Naive thymus-derived CD4-positive, alpha-beta T cell (primary cell): ENCODE measurements around the gene NT5C3B. TPM values are rescaled to one million over a fixed set of nuclear protein-coding genes. Genes with fewer than 3 reads are reported as not detected.

Experiments
- ATAC-seq: fragments of 150-1000 bp; cut with Tn5 transposase; 2 replicates; pipeline ENCODE4 v1.10.0; 2021; ENCODE audit warnings: mild to moderate bottlenecking, moderate library complexity
- CTCF ChIA-PET: fragments of 350-600 bp; sonication (Branson Sonifier 250); formaldehyde crosslinking; loops from one replicate; lab custom pipeline; 2021; ENCODE audit warnings: antibody characterized with exemption; lab: Charles Lee
- POLR2A ChIA-PET: fragments of 350-600 bp; sonication (Branson Sonifier 250); formaldehyde crosslinking; loops from one replicate; lab custom pipeline; 2021; ENCODE audit warnings: antibody characterized with exemption, inconsistent platforms; lab: Charles Lee
- DNase-seq, 9 donors: peaks; one replicate each; pipeline versions ENCODE4 v3.0.0 to v3.0.0-alpha.2; 2020 to 2022; ENCODE audit warnings: mixed read lengths in 1 of 9
- H3K27ac ChIP-seq: one replicate; pipeline ENCODE4 v1.7.0; 2013; ENCODE audit warnings: mild to moderate bottlenecking, low read depth, low read length, moderate library complexity
- H3K27me3 ChIP-seq, 2 donors: one replicate each; pipeline ENCODE4 v1.7.0; 2013; ENCODE audit warnings: low read length in 2 of 2, mild to moderate bottlenecking in 2 of 2, moderate library complexity in 2 of 2; ENCODE audit not compliant: control insufficient read depth in 2 of 2, insufficient read depth in 2 of 2
- H3K36me3 ChIP-seq, 3 experiments: 1 replicate in 2 of 3; 2 replicates in 1 of 3; pipeline ENCODE4 v1.7.0; 2013; ENCODE audit warnings: low read length in 3 of 3, mild to moderate bottlenecking in 3 of 3, moderate library complexity in 1 of 3; ENCODE audit not compliant: insufficient read depth in 3 of 3, control insufficient read depth in 2 of 3
- H3K4me1 ChIP-seq, 2 donors: one replicate each; pipeline ENCODE4 v1.7.0; 2013; ENCODE audit warnings: low read length in 2 of 2, mild to moderate bottlenecking in 2 of 2, moderate library complexity in 1 of 2; ENCODE audit not compliant: control insufficient read depth in 2 of 2, insufficient read depth in 2 of 2
- H3K4me3 ChIP-seq: 2 replicates; pipeline ENCODE4 v1.7.0; 2013; ENCODE audit warnings: mild to moderate bottlenecking, low read length
- H3K9me3 ChIP-seq, 3 experiments: 1 replicate in 2 of 3; 2 replicates in 1 of 3; pipeline ENCODE4 v1.7.0; 2013; ENCODE audit warnings: low read length in 3 of 3; ENCODE audit not compliant: control insufficient read depth in 2 of 3
- H3K27ac Mint-ChIP-seq, 9 donors: one replicate each; pipeline ENCODE4 v1.8.0; 2020 to 2022; ENCODE audit warnings: mixed read lengths in 9 of 9, mild to moderate bottlenecking in 8 of 9, moderate library complexity in 5 of 9, inconsistent platforms in 2 of 9
- H3K27me3 Mint-ChIP-seq, 5 donors: one replicate each; pipeline ENCODE4 v1.8.0; 2021 to 2022; ENCODE audit warnings: mixed read lengths in 5 of 5, mild to moderate bottlenecking in 1 of 5
- H3K36me3 Mint-ChIP-seq, 5 donors: one replicate each; pipeline ENCODE4 v1.8.0; 2020 to 2022; ENCODE audit warnings: mixed read lengths in 5 of 5, mild to moderate bottlenecking in 3 of 5, inconsistent platforms in 1 of 5
- H3K4me1 Mint-ChIP-seq, 7 donors: one replicate each; pipeline ENCODE4 v1.8.0; 2020 to 2022; ENCODE audit warnings: mixed read lengths in 7 of 7, mild to moderate bottlenecking in 3 of 7, inconsistent platforms in 1 of 7
- H3K4me3 Mint-ChIP-seq, 10 donors: one replicate each; pipeline ENCODE4 v1.8.0; 2020 to 2022; ENCODE audit warnings: mild to moderate bottlenecking in 10 of 10, mixed read lengths in 10 of 10, moderate library complexity in 6 of 10, inconsistent platforms in 2 of 10
- H3K9me3 Mint-ChIP-seq, 11 donors: one replicate each; pipeline ENCODE4 v1.8.0; 2020 to 2022; ENCODE audit warnings: mixed read lengths in 11 of 11, mild to moderate bottlenecking in 4 of 11, inconsistent platforms in 1 of 11, moderate library complexity in 1 of 11
- intact Hi-C, 2 donors: fragments of 100-400 bp; cut with micrococcal nuclease; formaldehyde crosslinking; loops; one replicate each; pipeline ENCODE4 v1.15.1; 2023
- polyA plus RNA-seq, 2 donors: library from polyadenylated mRNA; unstranded; fragments of 300-500 nt; fragmentation: Illumina TruSeq; gene quantifications; one replicate each; pipeline ENCODE4 v1.2.3, GENCODE V29; 2021
- total RNA-seq, 6 experiments: library from RNA in 5 of 6; stranded (reverse) in 5 of 6; gene quantifications; 1 replicate in 5 of 6; 2 replicates in 1 of 6; pipeline ENCODE4 v1.2.3 and lab custom pipeline; 2021 to 2026

The NT5C3B gene
- total and polyA plus RNA-seq, 7 experiments from 2014 or later, result 26.8 to 66.7 (median 38.8) TPM

- H3K4me3 Mint-ChIP-seq, result no peak overlapping the region
- H3K36me3 ChIP-seq, result peaks cover 0 to 58% (median 3%) of the 10 kb centered on the region in 3 experiments
- peaks cover 0 to 28% (median 12%) of the 10 kb centered on the region in 7 donors for H3K4me1 Mint-ChIP-seq
- no peak for DNase-seq
- H3K9me3 ChIP-seq, result no peaks in the 10 kb centered on the region
- no peak for ATAC-seq
- intact Hi-C loops, result no loop called here
- ChIA-PET POLR2A (no interaction called here), CTCF (no interaction called here)
- peaks cover 0 to 39% (median 9%) of the 10 kb centered on the region in 5 donors for H3K36me3 Mint-ChIP-seq
- no peak overlapping the region for H3K4me3 ChIP-seq
- H3K27ac ChIP-seq, result no peak overlapping the region
- peak overlapping the region in 2 of 9 donors; percentile 12 to 30 for H3K27ac Mint-ChIP-seq
- peaks cover 0 to 2% (median 0%) of the 10 kb centered on the region in 11 donors for H3K9me3 Mint-ChIP-seq
- H3K27me3 Mint-ChIP-seq, result no peaks in the 10 kb centered on the region
- H3K4me1 ChIP-seq, result no peaks in the 10 kb centered on the region
- no peaks in the 10 kb centered on the region for H3K27me3 ChIP-seq
These were observed 35.8 kb upstream of the NT5C3B start for GRCh38 chr17:41871789-41872188.

- H3K4me3 ChIP-seq, result no peak overlapping the region
- no peaks in the 10 kb centered on the region for H3K27me3 ChIP-seq
- H3K9me3 ChIP-seq, result no peaks in the 10 kb centered on the region
- peaks cover 0 to 29% (median 12%) of the 10 kb centered on the region in 7 donors for H3K4me1 Mint-ChIP-seq
- H3K27ac ChIP-seq, result no peak overlapping the region
- DNase-seq (no peak), ATAC-seq (no peak)
- no peaks in the 10 kb centered on the region for H3K4me1 ChIP-seq
- peaks cover 0 to 2% (median 0%) of the 10 kb centered on the region in 11 donors for H3K9me3 Mint-ChIP-seq
- H3K36me3 Mint-ChIP-seq, result peaks cover 0 to 39% (median 9%) of the 10 kb centered on the region in 5 donors
- H3K27me3 Mint-ChIP-seq, result no peaks in the 10 kb centered on the region
- intact Hi-C loops, result no loop called here
- H3K27ac Mint-ChIP-seq, result peak overlapping the region in 6 of 9 donors; percentile 5 to 66 (median 30)
- ChIA-PET POLR2A (no interaction called here), CTCF (no interaction called here)
- H3K4me3 Mint-ChIP-seq, result no peak overlapping the region
- H3K36me3 ChIP-seq, result peaks cover 0 to 58% (median 3%) of the 10 kb centered on the region in 3 experiments
These were observed 34.6 kb upstream of the NT5C3B start for GRCh38 chr17:41870627-41871026.

DNA sequence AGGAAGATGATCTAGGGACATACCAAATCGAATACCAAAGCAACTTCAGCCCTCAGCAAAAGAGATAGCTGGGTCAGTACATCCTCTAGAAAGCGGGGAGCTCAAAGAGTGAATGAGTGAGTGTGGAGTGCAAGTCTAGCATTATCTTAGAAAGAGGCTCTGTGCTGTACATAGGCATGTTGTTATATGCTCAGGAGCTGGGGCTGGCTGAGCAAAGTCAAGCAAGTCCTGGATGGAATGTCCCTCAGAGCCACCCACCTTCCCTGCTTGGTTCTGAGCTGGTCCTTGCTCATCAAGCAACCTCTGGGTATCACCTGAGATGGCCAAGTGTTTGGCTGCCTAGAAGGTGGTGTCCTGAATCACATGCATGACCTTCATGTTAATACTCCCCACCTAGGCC lies 34.1 kb upstream of the NT5C3B start:
- CTCF ChIA-PET, result no interaction called here
- POLR2A ChIA-PET, result no interaction called here

DNA sequence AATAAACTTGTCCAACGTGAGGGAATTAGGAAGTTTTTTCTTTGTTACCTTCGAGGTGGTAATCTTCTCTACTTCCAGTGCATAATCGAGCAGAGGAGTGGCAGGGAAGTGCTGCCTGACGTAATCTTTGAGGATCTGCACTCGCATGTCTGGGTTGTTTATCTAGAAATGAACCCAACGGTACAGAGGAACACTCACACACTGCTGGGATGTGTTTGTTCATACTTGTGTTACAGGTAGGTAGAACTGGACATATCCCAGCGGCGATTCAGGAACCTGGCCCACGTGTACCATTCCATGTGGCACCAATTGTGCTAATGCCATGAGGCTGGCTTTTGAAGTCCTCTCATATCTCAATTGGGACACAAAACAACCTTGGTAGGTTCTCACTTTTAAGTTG lies 33.4 kb upstream of the NT5C3B start:
- Mint-ChIP-seq H3K36me3 (peaks cover 0 to 39% (median 9%) of the 10 kb centered on the region in 5 donors), H3K27me3 (no peaks in the 10 kb centered on the region), H3K4me3 (peak overlapping the region in 1 of 10 donors; percentile 44), H3K27ac (peak overlapping the region in 4 of 9 donors; percentile 13 to 68 (median 42)), H3K4me1 (peaks cover 0 to 32% (median 12%) of the 10 kb centered on the region in 7 donors), H3K9me3 (peaks cover 0 to 3% (median 0%) of the 10 kb centered on the region in 11 donors)
- POLR2A ChIA-PET, result interaction anchor here (0.8 kb wide), 1 partner anchor 310 kb away, joined by 3 read pairs; no protein-coding TSS in a partner anchor
- DNase-seq (no peak), ATAC-seq (no peak)
- CTCF ChIA-PET, result no interaction called here
- intact Hi-C loops, result loop anchor here (5.0 to 10.0 kb wide), 4 partner anchors 135 to 1222 kb away; partner anchors contain the start of genes DNAJC7 (in 1 of the 2), HAP1 (in 1 of the 2), NAGLU (in 1 of the 2) and SMARCE1 (in 1 of the 2)
- Histone ChIP-seq H3K4me3 (no peak overlapping the region), H3K27me3 (no peaks in the 10 kb centered on the region), H3K27ac (no peak overlapping the region), H3K9me3 (no peaks in the 10 kb centered on the region), H3K36me3 (peaks cover 0 to 61% (median 3%) of the 10 kb centered on the region in 3 experiments), H3K4me1 (peaks cover 0 to 1% of the 10 kb centered on the region in 2 donors)

More for the DNA sequence above, 34.1 kb upstream of the NT5C3B start:
- no peaks in the 10 kb centered on the region for H3K27me3 ChIP-seq
- Mint-ChIP-seq H3K9me3 (peaks cover 0 to 3% (median 0%) of the 10 kb centered on the region in 11 donors), H3K4me1 (peaks cover 0 to 32% (median 12%) of the 10 kb centered on the region in 7 donors), H3K4me3 (no peak overlapping the region), H3K36me3 (peaks cover 0 to 39% (median 9%) of the 10 kb centered on the region in 5 donors), H3K27ac (peak overlapping the region in 4 of 9 donors; percentile 28 to 68 (median 50)), H3K27me3 (no peaks in the 10 kb centered on the region)
- H3K9me3 ChIP-seq, result no peaks in the 10 kb centered on the region
- H3K4me3 ChIP-seq, result no peak overlapping the region
- H3K36me3 ChIP-seq, result peaks cover 0 to 58% (median 3%) of the 10 kb centered on the region in 3 experiments
- ATAC-seq (no peak), DNase-seq (no peak)
- intact Hi-C loops, result no loop called here
- H3K27ac ChIP-seq, result no peak overlapping the region
- no peaks in the 10 kb centered on the region for H3K4me1 ChIP-seq

DNA sequence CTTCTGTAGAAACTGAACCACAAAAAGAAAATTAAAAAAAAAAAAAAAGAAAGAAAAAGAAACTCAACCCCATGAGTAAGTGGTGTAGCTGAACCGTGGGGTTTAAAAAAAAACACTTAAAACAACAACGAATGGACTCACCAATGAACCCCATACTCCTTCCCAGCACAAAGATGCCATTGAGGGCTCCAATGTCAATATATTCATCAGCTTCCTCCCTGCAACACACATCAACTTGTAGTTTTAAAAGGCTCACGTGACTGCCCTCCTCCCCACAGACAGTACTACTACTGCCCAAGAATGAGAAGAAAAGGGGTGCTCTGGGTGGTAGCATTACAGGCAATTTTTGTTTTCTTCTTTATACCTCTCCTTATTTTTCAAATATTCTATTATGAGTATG lies 32.5 kb upstream of the NT5C3B start:
- H3K36me3 Mint-ChIP-seq, result peaks cover 0 to 37% (median 9%) of the 10 kb centered on the region in 5 donors
- no peak overlapping the region for H3K27ac ChIP-seq
- H3K27ac Mint-ChIP-seq, result peak overlapping the region in 8 of 9 donors; percentile 2 to 87 (median 64)
- ATAC-seq (no peak), DNase-seq (no peak)
- no peaks in the 10 kb centered on the region for H3K27me3 Mint-ChIP-seq
- no peak overlapping the region for H3K4me3 ChIP-seq
- CTCF ChIA-PET, result no interaction called here
- H3K4me3 Mint-ChIP-seq, result peak overlapping the region in 4 of 10 donors; percentile 6 to 51 (median 25)
- POLR2A ChIA-PET, result interaction anchor here (0.8 kb wide), 1 partner anchor 310 kb away, joined by 3 read pairs; no protein-coding TSS in a partner anchor
- H3K4me1 Mint-ChIP-seq, result peaks cover 0 to 32% (median 12%) of the 10 kb centered on the region in 7 donors
- intact Hi-C loops, result loop anchor here (5.0 to 10.0 kb wide), 4 partner anchors 134 to 1221 kb away; partner anchors contain the start of genes DNAJC7 (in 1 of the 2), HAP1 (in 1 of the 2), NAGLU (in 1 of the 2) and SMARCE1 (in 1 of the 2)
- H3K9me3 ChIP-seq, result no peaks in the 10 kb centered on the region
- H3K4me1 ChIP-seq, result peaks cover 6 to 10% of the 10 kb centered on the region in 2 donors
- H3K36me3 ChIP-seq, result peaks cover 0 to 54% (median 3%) of the 10 kb centered on the region in 3 experiments
- no peaks in the 10 kb centered on the region for H3K27me3 ChIP-seq
- peaks cover 0 to 3% (median 0%) of the 10 kb centered on the region in 11 donors for H3K9me3 Mint-ChIP-seq

GRCh38 chr17:41865596-41865893 lies 29.5 kb upstream of the NT5C3B start:
- Histone ChIP-seq H3K4me3 (peak overlapping the region; percentile 44), H3K36me3 (peaks cover 0 to 32% (median 0%) of the 10 kb centered on the region in 3 experiments), H3K27me3 (no peaks in the 10 kb centered on the region), H3K9me3 (no peaks in the 10 kb centered on the region), H3K27ac (peak overlapping the region; percentile 90), H3K4me1 (peaks cover 25 to 28% of the 10 kb centered on the region in 2 donors)
- CTCF ChIA-PET, result interaction anchor here (0.7 kb wide), 2 partner anchors 16 to 1602 kb away, joined by 3 to 4 read pairs; no protein-coding TSS in a partner anchor
- POLR2A ChIA-PET, result interaction anchor here (0.6 to 3.0 kb wide), 8 partner anchors 29 to 1646 kb away, joined by 3 to 17 read pairs (median 6); partner anchors contain the start of genes ACLY, DNAJC7, EIF1 and KLHL10
- peaks cover 13 to 38% (median 27%) of the 10 kb centered on the region in 7 donors for H3K4me1 Mint-ChIP-seq
- H3K36me3 Mint-ChIP-seq, result peaks cover 0 to 12% (median 9%) of the 10 kb centered on the region in 5 donors
- H3K4me3 Mint-ChIP-seq, result no peak overlapping the region
- DNase-seq (no peak), ATAC-seq (no peak)
- H3K27ac Mint-ChIP-seq, result peak overlapping the region in 4 of 9 donors; percentile 73 to 92 (median 90)
- H3K27me3 Mint-ChIP-seq, result no peaks in the 10 kb centered on the region
- peaks cover 0 to 2% (median 0%) of the 10 kb centered on the region in 11 donors for H3K9me3 Mint-ChIP-seq
- intact Hi-C loops, result loop anchor here (1.0 to 10.0 kb wide), 12 partner anchors 29 to 1218 kb away; partner anchors contain the start of genes NT5C3B (in 2 of the 2), CNP (in 1 of the 2), DNAJC7 (in 1 of the 2) and EIF1 (in 1 of the 2)
